SK-N-SH (cell line): Measurements from ENCODE around the gene CUX1. TPM values are rescaled to one million over a fixed set of nuclear protein-coding genes. Genes with fewer than 3 reads are reported as not detected.
"Not testable (repeated sequence)": the region's sequence is repeated elsewhere in the genome, so short reads cannot be mapped to it uniquely, and the experiment has no call there.

ENCODE experiments used
- CTCF ChIA-PET: fragments of 300-600, 350-600 bp; formaldehyde crosslinking; extraction: SDS; loops from one replicate; lab custom pipeline; 2021; lab: Yijun Ruan, JAX
- POLR2A ChIA-PET: fragments of 350-600 bp; sonication (Branson Sonifier 250); formaldehyde crosslinking; extraction: SDS; loops from one replicate; lab custom pipeline; 2020; ENCODE audit warnings: antibody characterized with exemption, inconsistent platforms; lab: Yijun Ruan, JAX
- DNase-seq: peaks from one replicate; pipeline ENCODE4 v3.0.0; 2012
- H2AFZ ChIP-seq: fragments of 200-600 bp; sonication (generic); 2 replicates; pipeline ENCODE4 v1.8.1; 2016; ENCODE audit warnings: antibody characterized with exemption, mild to moderate bottlenecking, low read depth
- H3F3A ChIP-seq: fragments of 200-600 bp; sonication (generic); replicated peaks from 2 replicates; pipeline ENCODE3; 2016; ENCODE audit warnings: antibody characterized with exemption, mild to moderate bottlenecking; ENCODE audit not compliant: insufficient read depth
- H3K27ac ChIP-seq, 2 experiments: fragments of 200-500 bp in 1 of 2; fragments of 200-600 bp in 1 of 2; sonication (Bioruptor generic) in 1 of 2; sonication (generic), shearing (Covaris generic) in 1 of 2; 2 replicates each; pipeline versions ENCODE4 v1.5.1 to v1.6.1; 2014 to 2016; ENCODE audit warnings: low read depth in 2 of 2, inconsistent platforms in 1 of 2, low read length in 1 of 2, mild to moderate bottlenecking in 1 of 2, mixed read lengths in 1 of 2
- H3K27me3 ChIP-seq: fragments of 200-600 bp; sonication (generic), shearing (Covaris generic); 2 replicates; pipeline ENCODE4 v1.6.1; 2016; ENCODE audit warnings: mixed run types; ENCODE audit not compliant: insufficient read depth
- H3K36me3 ChIP-seq, 2 experiments: fragments of 200-500 bp in 1 of 2; fragments of 200-600 bp in 1 of 2; sonication (Bioruptor generic) in 1 of 2; sonication (generic) in 1 of 2; replicated peaks in 1 of 2; 2 replicates each; pipeline versions ENCODE3 to v1.5.1; 2014 to 2016; ENCODE audit warnings: low read length in 1 of 2, mild to moderate bottlenecking in 1 of 2; ENCODE audit not compliant: insufficient read depth in 2 of 2, control insufficient read depth in 1 of 2
- H3K4me1 ChIP-seq, 2 experiments: fragments of 200-500 bp in 1 of 2; fragments of 200-600 bp in 1 of 2; sonication (Bioruptor generic) in 1 of 2; sonication (generic), shearing (Covaris generic) in 1 of 2; 2 replicates each; pipeline versions ENCODE4 v1.5.1 to v1.6.1; 2014 to 2016; ENCODE audit warnings: low read depth in 1 of 2, low read length in 1 of 2, mixed run types in 1 of 2; ENCODE audit not compliant: insufficient read depth in 2 of 2, control insufficient read depth in 1 of 2
- H3K4me2 ChIP-seq: fragments of 200-600 bp; sonication (generic), shearing (Covaris generic); 2 replicates; pipeline ENCODE4 v1.6.1; 2017; ENCODE audit warnings: mixed run types
- H3K4me3 ChIP-seq, 2 experiments: fragments of 200-500 bp in 1 of 2; fragments of 200-600 bp in 1 of 2; sonication (Bioruptor generic) in 1 of 2; sonication (generic), shearing (Covaris generic) in 1 of 2; 2 replicates each; pipeline versions ENCODE4 v1.5.1 to v1.8.1; 2014 to 2016; ENCODE audit warnings: low read depth in 2 of 2, inconsistent platforms in 1 of 2, low read length in 1 of 2, mild to moderate bottlenecking in 1 of 2, mixed read lengths in 1 of 2, moderate library complexity in 1 of 2
- H3K79me2 ChIP-seq: fragments of 200-600 bp; sonication (generic); 2 replicates; pipeline ENCODE4 v1.8.1; 2017; ENCODE audit warnings: mild to moderate bottlenecking; ENCODE audit not compliant: insufficient read depth
- H3K9ac ChIP-seq: fragments of 200-600 bp; sonication (generic); 2 replicates; pipeline ENCODE4 v1.6.1; 2017; ENCODE audit warnings: mixed run types
- H3K9me2 ChIP-seq: fragments of 200-600 bp; sonication (generic); 2 replicates; pipeline ENCODE4 v1.6.1; 2017; ENCODE audit warnings: mixed run types
- H3K9me3 ChIP-seq: fragments of 200-600 bp; sonication (generic); 2 replicates; pipeline ENCODE4 v1.6.1; 2017; ENCODE audit warnings: mixed run types, mild to moderate bottlenecking, moderate library complexity
- H4K20me1 ChIP-seq: fragments of 200-600 bp; sonication (generic); 2 replicates; pipeline ENCODE4 v1.6.1; 2017; ENCODE audit warnings: mild to moderate bottlenecking, mixed run types; ENCODE audit not compliant: insufficient read depth
- CHD2 ChIP-seq: fragments of 150-350 bp; IDR thresholded peaks from 2 replicates; pipeline ENCODE4 v1.6.1; 2018; ENCODE audit warnings: low read length; ENCODE audit not compliant: partially characterized antibody
- FOSL2 ChIP-seq: IDR thresholded peaks from 2 replicates; pipeline ENCODE4 v1.4.0; 2012; ENCODE audit warnings: low read depth, mild to moderate bottlenecking, moderate library complexity, borderline replicate concordance
- NFIC ChIP-seq: IDR thresholded peaks from 2 replicates; pipeline ENCODE4 v1.4.0; 2012; ENCODE audit warnings: borderline replicate concordance
- RFX5 ChIP-seq: IDR thresholded peaks from 2 replicates; pipeline ENCODE4 v1.6.1; 2012; ENCODE audit warnings: mild to moderate bottlenecking, improper control_type of control experiment, low read length
- WGBS: methylation state at CpG from one replicate; pipeline ENCODE4 v1.1.6; 2017; ENCODE audit warnings: low lambda C conversion rate; 5-methylcytosine and 5-hydroxymethylcytosine counted together
- polyA plus RNA-seq, 3 experiments: library from polyadenylated mRNA; depleted of rRNA; stranded (reverse); fragments of >200 nt; gene quantifications; 2 replicates each; pipeline ENCODE4 v1.2.3, GENCODE V29; 2012

CUX1 gene
- polyA plus RNA-seq, 1 of the 3 experiments (the other 2 are of a cell fraction), result 68.6 TPM

DNA sequence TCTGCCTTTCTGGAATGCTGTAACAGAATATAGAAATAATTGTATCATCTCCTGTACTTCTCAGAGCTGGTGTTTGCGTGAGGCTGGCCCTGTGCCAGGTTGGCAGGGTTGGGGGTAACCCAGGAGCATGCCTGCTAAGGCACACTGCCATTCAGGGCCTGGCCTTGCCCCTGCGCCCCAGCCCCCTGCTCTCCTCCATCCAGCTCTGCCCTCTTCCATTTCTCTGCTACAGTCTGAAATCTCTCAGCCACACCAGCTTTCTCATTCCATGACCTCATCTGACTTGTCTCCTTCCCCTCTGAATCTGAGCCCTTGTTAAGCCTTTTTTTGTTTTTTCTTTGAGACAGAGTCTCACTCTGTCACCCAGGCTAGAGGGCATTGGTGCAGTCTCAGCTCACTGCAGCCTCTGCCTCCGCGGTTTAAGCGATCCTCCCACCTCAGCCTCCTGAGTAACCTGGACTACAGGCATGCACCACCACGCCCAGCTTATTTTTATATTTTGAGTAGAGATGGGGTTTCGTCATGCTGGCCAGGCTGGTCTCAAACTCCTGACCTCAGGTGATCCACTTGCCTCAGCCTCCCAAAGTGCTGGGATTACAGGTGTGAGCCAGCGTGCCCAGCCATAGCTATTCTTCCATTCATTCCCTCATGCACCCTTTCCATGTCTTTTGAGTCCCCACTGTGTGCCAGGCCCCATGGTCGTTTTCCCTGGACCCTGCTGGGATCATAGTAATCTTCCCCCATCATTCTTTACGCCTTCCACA is 206.8 kb downstream of the CUX1 start:
- H3K4me2 ChIP-seq, result peak overlapping the region; percentile 6; the same call in 1 of the 2 replicates
- H3K36me3 ChIP-seq, result no peaks in the 10 kb centered on the region
- CTCF ChIA-PET, result interaction anchor here (1.0 to 1.7 kb wide), 5 partner anchors 18 to 37 kb away, joined by 3 to 4 read pairs (median 3); no protein-coding TSS in a partner anchor
- peaks cover 0 to 12% of the 10 kb centered on the region in 2 experiments; a peak in 2 of 4 replicates for H3K4me1 ChIP-seq
- peaks cover 20% of the 10 kb centered on the region for H3K79me2 ChIP-seq
- TF ChIP-seq FOSL2 (no peak), NFIC (peak; percentile 49)
- H3K9me3 ChIP-seq, result no peaks in the 10 kb centered on the region
- H3K27me3 ChIP-seq, result no peaks in the 10 kb centered on the region
- DNase-seq, result peak; percentile 73
- WGBS, result 82% methylated on average over 10 of the region's 10 CpGs
- no peaks in the 10 kb centered on the region for H3F3A ChIP-seq
- no peaks in the 10 kb centered on the region for H4K20me1 ChIP-seq
- no peak overlapping the region for H3K9ac ChIP-seq
- H3K4me3 ChIP-seq, result no peak overlapping the region
- H3K27ac ChIP-seq, result peak overlapping the region in 1 of 2 experiments; percentile 6; a peak in 2 of 4 replicates
- POLR2A ChIA-PET, result interaction anchor here (0.6 to 1.3 kb wide), 3 partner anchors 21 to 206 kb away, joined by 3 to 4 read pairs (median 3); no protein-coding TSS in a partner anchor
- no peak overlapping the region for H2AFZ ChIP-seq
- H3K9me2 ChIP-seq, result no peaks in the 10 kb centered on the region

DNA sequence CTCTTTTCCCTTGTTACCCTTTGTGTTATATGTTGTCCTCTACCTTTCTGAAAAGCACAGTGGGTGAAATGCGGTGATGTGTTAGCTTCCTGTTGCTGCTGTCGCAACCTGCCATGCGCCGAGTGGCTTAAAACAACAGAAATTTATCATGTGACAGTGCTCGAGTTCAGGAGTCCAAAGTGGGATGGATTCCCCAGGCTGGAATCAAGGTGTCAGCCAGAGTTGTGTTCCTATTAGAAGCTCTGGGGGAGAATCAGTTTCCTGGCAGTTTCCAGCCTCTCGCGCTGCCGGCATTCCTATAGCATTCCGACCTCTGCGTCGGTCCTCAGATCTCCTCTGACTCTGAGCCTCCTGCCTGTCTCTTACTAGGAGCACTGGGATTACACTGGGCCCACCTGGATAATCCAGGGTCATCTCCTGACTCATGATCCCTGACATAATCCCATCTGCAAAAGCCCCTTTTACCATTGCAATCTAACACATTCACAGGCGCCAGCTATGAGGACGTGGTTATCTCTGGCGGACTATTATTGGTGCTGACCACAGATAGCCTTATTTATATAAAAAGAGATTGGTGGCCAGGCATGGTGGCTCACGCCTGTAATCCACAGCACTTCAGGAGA is 207.5 kb downstream of the CUX1 start:
- H3K27me3 ChIP-seq, result no peaks in the 10 kb centered on the region
- peaks cover 20% of the 10 kb centered on the region for H3K79me2 ChIP-seq
- no peaks in the 10 kb centered on the region for H3K9me3 ChIP-seq
- peaks cover 0 to 12% of the 10 kb centered on the region in 2 experiments; a peak in 2 of 4 replicates for H3K4me1 ChIP-seq
- H3K4me3 ChIP-seq, result no peak overlapping the region
- no peak overlapping the region for H3K4me2 ChIP-seq
- no peak overlapping the region for H3K27ac ChIP-seq
- ChIA-PET CTCF (interaction anchor here (1.2 to 1.7 kb wide), 3 partner anchors 18 to 38 kb away, joined by 3 to 4 read pairs (median 3); no protein-coding TSS in a partner anchor), POLR2A (interaction anchor here (1.3 kb wide), 1 partner anchor 20 kb away, joined by 4 read pairs; no protein-coding TSS in a partner anchor)
- no peak for DNase-seq
- no peaks in the 10 kb centered on the region for H3F3A ChIP-seq
- no peaks in the 10 kb centered on the region for H4K20me1 ChIP-seq
- no peaks in the 10 kb centered on the region for H3K36me3 ChIP-seq
- no peak overlapping the region for H2AFZ ChIP-seq
- no peaks in the 10 kb centered on the region for H3K9me2 ChIP-seq
- TF ChIP-seq CHD2 (no peak), RFX5 (no peak), FOSL2 (no peak)
- WGBS, result 94% methylated on average over 13 of the region's 15 CpGs
- H3K9ac ChIP-seq, result no peak overlapping the region

DNA sequence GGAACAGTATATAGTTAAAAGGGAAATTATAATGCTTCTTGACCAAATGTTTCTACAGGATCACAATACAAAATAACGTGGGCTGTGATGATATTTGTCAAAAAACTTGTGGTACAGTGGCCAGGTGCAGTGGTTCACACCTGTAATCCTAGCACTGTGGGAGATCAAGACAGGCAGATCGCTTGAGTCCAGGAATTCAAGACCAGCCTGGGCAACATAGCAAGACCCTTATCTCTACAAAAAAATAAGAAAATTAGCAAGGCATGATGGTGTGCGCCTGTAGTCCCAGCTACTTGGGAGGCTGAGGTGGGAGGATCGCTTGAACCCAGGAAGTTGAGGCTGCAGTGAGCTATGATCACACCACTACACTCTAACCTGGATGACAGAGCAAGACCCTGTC is 208.4 kb downstream of the CUX1 start:
- WGBS, result 86% methylated on average over 4 of the region's 4 CpGs
- H3K9me2 ChIP-seq, H2AFZ ChIP-seq, DNase-seq, H3K27me3 ChIP-seq, CTCF ChIA-PET, H3K4me2 ChIP-seq, H4K20me1 ChIP-seq, H3K9me3 ChIP-seq, H3K36me3 ChIP-seq, POLR2A ChIA-PET, H3K4me3 ChIP-seq, H3F3A ChIP-seq, H3K9ac ChIP-seq, H3K27ac ChIP-seq: not testable (repeated sequence)
- peaks cover 20% of the 10 kb centered on the region for H3K79me2 ChIP-seq
- peaks cover 0 to 12% of the 10 kb centered on the region in 2 experiments; a peak in 2 of 4 replicates for H3K4me1 ChIP-seq
